GM12891 (cell line): ENCODE data around the gene EPHX1.

Experiments
- POLR2A ChIP-seq: IDR thresholded peaks from 2 replicates; pipeline ENCODE4 v1.6.1; 2011; ENCODE audit warnings: low read depth, low read length, control low read depth
- POLR2AphosphoS5 ChIP-seq: IDR thresholded peaks from 2 replicates; pipeline ENCODE4 v1.6.1; 2011; ENCODE audit warnings: low read depth, low read length, control low read depth
- TAF1 ChIP-seq: IDR thresholded peaks from 2 replicates; pipeline ENCODE4 v1.6.1; 2011; ENCODE audit warnings: low read depth, low read length, control low read depth

- TF ChIP-seq POLR2A = no peak
- TF ChIP-seq TAF1 = no peak
- no peak for TF ChIP-seq POLR2AphosphoS5
Observed at GRCh38 chr1:225818229-225818628, 8.3 kb downstream of the EPHX1 start.
